ENCODE measurements around the gene GNAT2. TPM values are rescaled to one million over a fixed set of nuclear protein-coding genes. Genes with fewer than 3 reads are reported as not detected.

GNAT2 gene
- total RNA-seq, 1 experiment from 2014 or later: not detected

DNA sequence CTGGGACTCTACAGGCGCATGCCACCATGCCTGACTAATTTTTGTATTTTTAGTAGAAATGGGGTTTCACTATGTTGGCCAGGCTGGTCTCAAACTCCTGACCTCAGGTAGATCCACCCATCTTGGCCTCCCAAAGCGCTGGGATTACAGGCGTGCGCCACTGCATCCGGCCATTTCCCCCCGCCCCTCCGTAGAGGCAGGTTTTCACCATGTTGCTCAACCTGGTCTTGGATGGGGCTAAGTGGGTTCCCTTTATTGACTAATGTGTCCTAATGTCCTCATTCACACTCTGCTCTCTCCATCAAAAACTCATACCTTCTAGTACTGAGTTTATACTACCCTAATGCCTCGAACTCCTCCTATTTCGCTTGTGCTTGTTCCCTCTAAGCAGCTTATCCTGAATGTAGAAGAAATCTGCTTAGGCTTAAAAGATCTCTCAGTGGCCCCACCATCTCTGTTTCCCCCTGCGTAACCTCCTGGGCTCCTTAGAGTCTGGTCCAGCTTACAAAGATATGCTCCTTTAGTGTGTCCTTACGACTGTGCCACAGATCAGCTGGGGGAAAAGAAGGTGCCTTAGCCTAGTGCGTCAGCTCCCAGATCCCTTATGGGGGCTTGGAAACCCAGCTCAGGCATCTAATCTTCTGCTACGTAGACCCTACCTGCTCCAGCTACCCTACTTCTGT lies 8.0 kb downstream of the GNAT2 start (continued):
- TF ChIP-seq, protein P1, sequence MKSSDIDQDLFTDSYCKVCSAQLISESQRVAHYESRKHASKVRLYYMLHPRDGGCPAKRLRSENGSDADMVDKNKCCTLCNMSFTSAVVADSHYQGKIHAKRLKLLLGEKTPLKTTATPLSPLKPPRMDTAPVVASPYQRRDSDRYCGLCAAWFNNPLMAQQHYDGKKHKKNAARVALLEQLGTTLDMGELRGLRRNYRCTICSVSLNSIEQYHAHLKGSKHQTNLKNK (CRISPR knock-in tag; IDR thresholded peaks at IDR 0.05): no peak
- TF ChIP-seq, protein P2, sequence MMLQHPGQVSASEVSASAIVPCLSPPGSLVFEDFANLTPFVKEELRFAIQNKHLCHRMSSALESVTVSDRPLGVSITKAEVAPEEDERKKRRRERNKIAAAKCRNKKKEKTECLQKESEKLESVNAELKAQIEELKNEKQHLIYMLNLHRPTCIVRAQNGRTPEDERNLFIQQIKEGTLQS (CRISPR knock-in tag; conservative IDR thresholded peaks at IDR 0.05): no peak
- no peak for TF ChIP-seq TP53 (CRISPR knock-in tag; IDR thresholded peaks at IDR 0.05)
- no peak for TF ChIP-seq NR1H2 (CRISPR knock-in tag; IDR thresholded peaks at IDR 0.05)
- no peak for TF ChIP-seq TCF7 (CRISPR knock-in tag; IDR thresholded peaks at IDR 0.05; ENCODE audit: low read depth)
- TF ChIP-seq ZNF423 (CRISPR knock-in tag; IDR thresholded peaks at IDR 0.05): no peak
- no peak for TF ChIP-seq RORB (CRISPR knock-in tag; IDR thresholded peaks at IDR 0.05)
- TF ChIP-seq, protein P3, sequence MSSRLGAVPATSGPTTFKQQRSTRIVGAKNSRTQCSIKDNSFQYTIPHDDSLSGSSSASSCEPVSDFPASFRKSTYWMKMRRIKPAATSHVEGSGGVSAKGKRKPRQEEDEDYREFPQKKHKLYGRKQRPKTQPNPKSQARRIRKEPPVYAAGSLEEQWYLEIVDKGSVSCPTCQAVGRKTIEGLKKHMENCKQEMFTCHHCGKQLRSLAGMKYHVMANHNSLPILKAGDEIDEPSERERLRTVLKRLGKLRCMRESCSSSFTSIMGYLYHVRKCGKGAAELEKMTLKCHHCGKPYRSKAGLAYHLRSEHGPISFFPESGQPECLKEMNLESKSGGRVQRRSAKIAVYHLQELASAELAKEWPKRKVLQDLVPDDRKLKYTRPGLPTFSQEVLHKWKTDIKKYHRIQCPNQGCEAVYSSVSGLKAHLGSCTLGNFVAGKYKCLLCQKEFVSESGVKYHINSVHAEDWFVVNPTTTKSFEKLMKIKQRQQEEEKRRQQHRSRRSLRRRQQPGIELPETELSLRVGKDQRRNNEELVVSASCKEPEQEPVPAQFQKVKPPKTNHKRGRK (CRISPR knock-in tag; IDR thresholded peaks at IDR 0.05; ENCODE audit: borderline replicate concordance): no peak
- TF ChIP-seq, protein P4, sequence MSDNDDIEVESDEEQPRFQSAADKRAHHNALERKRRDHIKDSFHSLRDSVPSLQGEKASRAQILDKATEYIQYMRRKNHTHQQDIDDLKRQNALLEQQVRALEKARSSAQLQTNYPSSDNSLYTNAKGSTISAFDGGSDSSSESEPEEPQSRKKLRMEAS (CRISPR knock-in tag; IDR thresholded peaks at IDR 0.05): no peak

DNA sequence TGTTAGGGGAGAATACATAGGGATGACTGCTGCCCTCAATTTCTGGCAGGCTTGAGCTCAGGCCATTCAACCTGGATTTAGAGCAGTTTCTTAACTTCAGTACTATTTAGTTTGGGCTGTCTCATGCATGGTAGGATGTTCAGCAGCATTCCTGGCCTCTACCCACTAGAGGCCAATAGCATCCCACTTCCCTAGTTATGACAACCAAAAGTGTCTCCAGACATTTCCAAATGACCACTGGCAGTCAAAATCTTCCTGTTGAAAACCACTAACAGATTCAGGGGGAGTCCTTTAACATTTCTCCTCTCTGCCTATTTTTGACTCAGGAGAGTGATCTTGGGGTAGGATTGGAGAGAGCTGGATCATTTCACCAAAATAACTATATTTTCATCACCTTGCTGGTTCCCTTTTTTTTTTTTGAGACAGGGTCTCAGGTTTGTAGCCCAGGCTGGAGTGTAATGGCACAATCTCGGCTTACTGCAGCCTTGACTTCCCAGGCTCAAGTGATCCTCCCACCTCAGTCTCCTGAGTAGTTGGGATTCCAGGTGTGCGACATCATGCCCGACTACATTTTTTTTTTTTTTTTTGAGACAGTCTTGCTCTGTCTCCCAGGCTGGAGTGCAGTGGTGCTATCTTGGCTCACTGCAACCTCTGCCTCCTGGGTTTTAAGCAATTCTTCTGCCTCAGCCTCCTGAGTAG lies 8.7 kb downstream of the GNAT2 start:
- Mint-ChIP-seq H3K36me3 (no peaks in the 10 kb centered on the region), H3K9me3 (no peaks in the 10 kb centered on the region), H3K4me3 (no peak overlapping the region), H3K27me3 (ENCODE audit: low read depth) (no peaks in the 10 kb centered on the region), H3K27ac (no peak overlapping the region), H3K4me1 (peaks cover 27% of the 10 kb centered on the region)
- DNase-seq (ENCODE audit: low spot score) (no peak), ATAC-seq (peak; percentile 46; the same call in 1 of the 2 replicates)
- ChIA-PET CTCF (interaction anchor here (2.5 to 2.8 kb wide), 2 partner anchors 20 to 65 kb away, joined by 9 to 10 read pairs; no protein-coding TSS in a partner anchor), POLR2A (no interaction called here)
- TF ChIP-seq, protein P5, sequence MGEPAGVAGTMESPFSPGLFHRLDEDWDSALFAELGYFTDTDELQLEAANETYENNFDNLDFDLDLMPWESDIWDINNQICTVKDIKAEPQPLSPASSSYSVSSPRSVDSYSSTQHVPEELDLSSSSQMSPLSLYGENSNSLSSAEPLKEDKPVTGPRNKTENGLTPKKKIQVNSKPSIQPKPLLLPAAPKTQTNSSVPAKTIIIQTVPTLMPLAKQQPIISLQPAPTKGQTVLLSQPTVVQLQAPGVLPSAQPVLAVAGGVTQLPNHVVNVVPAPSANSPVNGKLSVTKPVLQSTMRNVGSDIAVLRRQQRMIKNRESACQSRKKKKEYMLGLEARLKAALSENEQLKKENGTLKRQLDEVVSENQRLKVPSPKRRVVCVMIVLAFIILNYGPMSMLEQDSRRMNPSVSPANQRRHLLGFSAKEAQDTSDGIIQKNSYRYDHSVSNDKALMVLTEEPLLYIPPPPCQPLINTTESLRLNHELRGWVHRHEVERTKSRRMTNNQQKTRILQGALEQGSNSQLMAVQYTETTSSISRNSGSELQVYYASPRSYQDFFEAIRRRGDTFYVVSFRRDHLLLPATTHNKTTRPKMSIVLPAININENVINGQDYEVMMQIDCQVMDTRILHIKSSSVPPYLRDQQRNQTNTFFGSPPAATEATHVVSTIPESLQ (CRISPR knock-in tag; IDR thresholded peaks at IDR 0.05): no peak
- TF ChIP-seq TP53 (CRISPR knock-in tag; IDR thresholded peaks at IDR 0.05): no peak
- TF ChIP-seq NR3C1 (CRISPR knock-in tag; conservative IDR thresholded peaks at IDR 0.05; ENCODE audit: low read depth): no peak
- TF ChIP-seq, protein P6, sequence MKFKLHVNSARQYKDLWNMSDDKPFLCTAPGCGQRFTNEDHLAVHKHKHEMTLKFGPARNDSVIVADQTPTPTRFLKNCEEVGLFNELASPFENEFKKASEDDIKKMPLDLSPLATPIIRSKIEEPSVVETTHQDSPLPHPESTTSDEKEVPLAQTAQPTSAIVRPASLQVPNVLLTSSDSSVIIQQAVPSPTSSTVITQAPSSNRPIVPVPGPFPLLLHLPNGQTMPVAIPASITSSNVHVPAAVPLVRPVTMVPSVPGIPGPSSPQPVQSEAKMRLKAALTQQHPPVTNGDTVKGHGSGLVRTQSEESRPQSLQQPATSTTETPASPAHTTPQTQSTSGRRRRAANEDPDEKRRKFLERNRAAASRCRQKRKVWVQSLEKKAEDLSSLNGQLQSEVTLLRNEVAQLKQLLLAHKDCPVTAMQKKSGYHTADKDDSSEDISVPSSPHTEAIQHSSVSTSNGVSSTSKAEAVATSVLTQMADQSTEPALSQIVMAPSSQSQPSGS (CRISPR knock-in tag; IDR thresholded peaks at IDR 0.05; ENCODE audit: borderline replicate concordance, low read depth): no peak
- TF ChIP-seq, protein P7, sequence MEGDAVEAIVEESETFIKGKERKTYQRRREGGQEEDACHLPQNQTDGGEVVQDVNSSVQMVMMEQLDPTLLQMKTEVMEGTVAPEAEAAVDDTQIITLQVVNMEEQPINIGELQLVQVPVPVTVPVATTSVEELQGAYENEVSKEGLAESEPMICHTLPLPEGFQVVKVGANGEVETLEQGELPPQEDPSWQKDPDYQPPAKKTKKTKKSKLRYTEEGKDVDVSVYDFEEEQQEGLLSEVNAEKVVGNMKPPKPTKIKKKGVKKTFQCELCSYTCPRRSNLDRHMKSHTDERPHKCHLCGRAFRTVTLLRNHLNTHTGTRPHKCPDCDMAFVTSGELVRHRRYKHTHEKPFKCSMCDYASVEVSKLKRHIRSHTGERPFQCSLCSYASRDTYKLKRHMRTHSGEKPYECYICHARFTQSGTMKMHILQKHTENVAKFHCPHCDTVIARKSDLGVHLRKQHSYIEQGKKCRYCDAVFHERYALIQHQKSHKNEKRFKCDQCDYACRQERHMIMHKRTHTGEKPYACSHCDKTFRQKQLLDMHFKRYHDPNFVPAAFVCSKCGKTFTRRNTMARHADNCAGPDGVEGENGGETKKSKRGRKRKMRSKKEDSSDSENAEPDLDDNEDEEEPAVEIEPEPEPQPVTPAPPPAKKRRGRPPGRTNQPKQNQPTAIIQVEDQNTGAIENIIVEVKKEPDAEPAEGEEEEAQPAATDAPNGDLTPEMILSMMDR (IDR thresholded peaks at IDR 0.05): no peak
- TF ChIP-seq, protein P8, sequence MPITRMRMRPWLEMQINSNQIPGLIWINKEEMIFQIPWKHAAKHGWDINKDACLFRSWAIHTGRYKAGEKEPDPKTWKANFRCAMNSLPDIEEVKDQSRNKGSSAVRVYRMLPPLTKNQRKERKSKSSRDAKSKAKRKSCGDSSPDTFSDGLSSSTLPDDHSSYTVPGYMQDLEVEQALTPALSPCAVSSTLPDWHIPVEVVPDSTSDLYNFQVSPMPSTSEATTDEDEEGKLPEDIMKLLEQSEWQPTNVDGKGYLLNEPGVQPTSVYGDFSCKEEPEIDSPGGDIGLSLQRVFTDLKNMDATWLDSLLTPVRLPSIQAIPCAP (CRISPR knock-in tag; IDR thresholded peaks at IDR 0.05): no peak
- TF ChIP-seq, protein P9, sequence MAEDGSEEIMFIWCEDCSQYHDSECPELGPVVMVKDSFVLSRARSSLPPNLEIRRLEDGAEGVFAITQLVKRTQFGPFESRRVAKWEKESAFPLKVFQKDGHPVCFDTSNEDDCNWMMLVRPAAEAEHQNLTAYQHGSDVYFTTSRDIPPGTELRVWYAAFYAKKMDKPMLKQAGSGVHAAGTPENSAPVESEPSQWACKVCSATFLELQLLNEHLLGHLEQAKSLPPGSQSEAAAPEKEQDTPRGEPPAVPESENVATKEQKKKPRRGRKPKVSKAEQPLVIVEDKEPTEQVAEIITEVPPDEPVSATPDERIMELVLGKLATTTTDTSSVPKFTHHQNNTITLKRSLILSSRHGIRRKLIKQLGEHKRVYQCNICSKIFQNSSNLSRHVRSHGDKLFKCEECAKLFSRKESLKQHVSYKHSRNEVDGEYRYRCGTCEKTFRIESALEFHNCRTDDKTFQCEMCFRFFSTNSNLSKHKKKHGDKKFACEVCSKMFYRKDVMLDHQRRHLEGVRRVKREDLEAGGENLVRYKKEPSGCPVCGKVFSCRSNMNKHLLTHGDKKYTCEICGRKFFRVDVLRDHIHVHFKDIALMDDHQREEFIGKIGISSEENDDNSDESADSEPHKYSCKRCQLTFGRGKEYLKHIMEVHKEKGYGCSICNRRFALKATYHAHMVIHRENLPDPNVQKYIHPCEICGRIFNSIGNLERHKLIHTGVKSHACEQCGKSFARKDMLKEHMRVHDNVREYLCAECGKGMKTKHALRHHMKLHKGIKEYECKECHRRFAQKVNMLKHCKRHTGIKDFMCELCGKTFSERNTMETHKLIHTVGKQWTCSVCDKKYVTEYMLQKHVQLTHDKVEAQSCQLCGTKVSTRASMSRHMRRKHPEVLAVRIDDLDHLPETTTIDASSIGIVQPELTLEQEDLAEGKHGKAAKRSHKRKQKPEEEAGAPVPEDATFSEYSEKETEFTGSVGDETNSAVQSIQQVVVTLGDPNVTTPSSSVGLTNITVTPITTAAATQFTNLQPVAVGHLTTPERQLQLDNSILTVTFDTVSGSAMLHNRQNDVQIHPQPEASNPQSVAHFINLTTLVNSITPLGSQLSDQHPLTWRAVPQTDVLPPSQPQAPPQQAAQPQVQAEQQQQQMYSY (CRISPR knock-in tag; IDR thresholded peaks at IDR 0.05): no peak
- TF ChIP-seq CBFB (CRISPR knock-in tag; IDR thresholded peaks at IDR 0.05; ENCODE audit: low read depth): no peak
- TF ChIP-seq, protein P10, sequence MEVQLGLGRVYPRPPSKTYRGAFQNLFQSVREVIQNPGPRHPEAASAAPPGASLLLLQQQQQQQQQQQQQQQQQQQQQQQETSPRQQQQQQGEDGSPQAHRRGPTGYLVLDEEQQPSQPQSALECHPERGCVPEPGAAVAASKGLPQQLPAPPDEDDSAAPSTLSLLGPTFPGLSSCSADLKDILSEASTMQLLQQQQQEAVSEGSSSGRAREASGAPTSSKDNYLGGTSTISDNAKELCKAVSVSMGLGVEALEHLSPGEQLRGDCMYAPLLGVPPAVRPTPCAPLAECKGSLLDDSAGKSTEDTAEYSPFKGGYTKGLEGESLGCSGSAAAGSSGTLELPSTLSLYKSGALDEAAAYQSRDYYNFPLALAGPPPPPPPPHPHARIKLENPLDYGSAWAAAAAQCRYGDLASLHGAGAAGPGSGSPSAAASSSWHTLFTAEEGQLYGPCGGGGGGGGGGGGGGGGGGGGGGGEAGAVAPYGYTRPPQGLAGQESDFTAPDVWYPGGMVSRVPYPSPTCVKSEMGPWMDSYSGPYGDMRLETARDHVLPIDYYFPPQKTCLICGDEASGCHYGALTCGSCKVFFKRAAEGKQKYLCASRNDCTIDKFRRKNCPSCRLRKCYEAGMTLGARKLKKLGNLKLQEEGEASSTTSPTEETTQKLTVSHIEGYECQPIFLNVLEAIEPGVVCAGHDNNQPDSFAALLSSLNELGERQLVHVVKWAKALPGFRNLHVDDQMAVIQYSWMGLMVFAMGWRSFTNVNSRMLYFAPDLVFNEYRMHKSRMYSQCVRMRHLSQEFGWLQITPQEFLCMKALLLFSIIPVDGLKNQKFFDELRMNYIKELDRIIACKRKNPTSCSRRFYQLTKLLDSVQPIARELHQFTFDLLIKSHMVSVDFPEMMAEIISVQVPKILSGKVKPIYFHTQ (CRISPR knock-in tag; IDR thresholded peaks at IDR 0.05): no peak
- TF ChIP-seq ZNF138 (CRISPR knock-in tag; conservative IDR thresholded peaks at IDR 0.05): no peak

Measured in WTC11 (cell line).